NCI-H82 treated with DMSO at 0.1 percent for 48 hours (cell line): ENCODE results near the gene TBX19.

Experiments used
- DNase-seq: peaks from one replicate; lab custom pipeline; 2025; ENCODE audit not compliant: unreplicated experiment; lab: John Stamatoyannopoulos, UW

TBX19 gene

GRCh38 chr1:168280296-168280927, at the start of gene TBX19:
Gene TBX19, plus strand, starts transcription at chr1:168280877. Its CDS starts 214 bp downstream, at chr1:168281091.
- DNase-seq, result no peak

- peak; percentile 14 for DNase-seq
These were observed 45.7 kb upstream of the TBX19 start for GRCh38 chr1:168234846-168235547.

GRCh38 chr1:168235548-168235885, 45.2 kb upstream of the TBX19 start:
- no peak for DNase-seq

- DNase-seq, result no peak
These were observed 44.7 kb upstream of the TBX19 start for GRCh38 chr1:168235937-168236336.

- no peak for DNase-seq
These were observed 43.7 kb upstream of the TBX19 start for GRCh38 chr1:168236836-168237611.

GRCh38 chr1:168243198-168243597, 37.5 kb upstream of the TBX19 start:
- no peak for DNase-seq

- DNase-seq, result no peak
These were observed 37.0 kb upstream of the TBX19 start for GRCh38 chr1:168243636-168244212.

GRCh38 chr1:168245042-168245441, 35.6 kb upstream of the TBX19 start:
- no peak for DNase-seq

- no peak for DNase-seq
These were observed 34.2 kb upstream of the TBX19 start for GRCh38 chr1:168246506-168246905.

- no peak for DNase-seq
These were observed 28.4 kb upstream of the TBX19 start for GRCh38 chr1:168252204-168252733.

- no peak for DNase-seq
These were observed 24.5 kb upstream of the TBX19 start for GRCh38 chr1:168256164-168256563.

- DNase-seq, result no peak
These were observed 23.3 kb upstream of the TBX19 start for GRCh38 chr1:168257397-168257796.

GRCh38 chr1:168259567-168259966, 21.1 kb upstream of the TBX19 start:
- no peak for DNase-seq

GRCh38 chr1:168260393-168260792, 20.3 kb upstream of the TBX19 start:
- peak; percentile 44 for DNase-seq

- DNase-seq, result no peak
These were observed 19.3 kb upstream of the TBX19 start for GRCh38 chr1:168261390-168261789.

GRCh38 chr1:168263130-168263529, 17.5 kb upstream of the TBX19 start:
- DNase-seq, result no peak

- no peak for DNase-seq
These were observed 16.4 kb upstream of the TBX19 start for GRCh38 chr1:168264296-168264695.

- no peak for DNase-seq
These were observed 15.1 kb upstream of the TBX19 start for GRCh38 chr1:168265596-168265995.

- DNase-seq, result no peak
These were observed 14.0 kb upstream of the TBX19 start for GRCh38 chr1:168266644-168267186.

- no peak for DNase-seq
These were observed 9.0 kb upstream of the TBX19 start for GRCh38 chr1:168271636-168272035.

- no peak for DNase-seq
These were observed 7.1 kb upstream of the TBX19 start for GRCh38 chr1:168273575-168273974.
